ENCODE data around the gene MYOZ3. TPM values are rescaled to one million over a fixed set of nuclear protein-coding genes. Genes with fewer than 3 reads are reported as not detected.

MYOZ3 gene
- polyA plus RNA-seq, 1 donor from 2014 or later: not detected

GRCh38 chr5:150618163-150618562 is 42.9 kb upstream of the MYOZ3 start:
- no peak overlapping the region for H2AFZ ChIP-seq (ENCODE audit: low read depth, low read length)
- H3K36me3 ChIP-seq (ENCODE audit: insufficient read depth, low read length): no peaks in the 10 kb centered on the region
- H3K4me3 ChIP-seq (ENCODE audit: low read length): no peak overlapping the region
- H3K9me2 ChIP-seq (ENCODE audit: insufficient read depth, low read length): no peaks in the 10 kb centered on the region
- H3F3A ChIP-seq (ENCODE audit: insufficient read depth, low read length, poor library complexity, severe bottlenecking): no peaks in the 10 kb centered on the region
- TF ChIP-seq TAF1 (IDR thresholded peaks at IDR 0.05; ENCODE audit: low read depth) (no peak), EZH2 (IDR thresholded peaks at IDR 0.05; ENCODE audit: borderline replicate concordance, insufficient read depth, low read length, poor library complexity, severe bottlenecking) (no peak), RAD21 (conservative IDR thresholded peaks at IDR 0.05) (no peak), SMC3 (conservative IDR thresholded peaks at IDR 0.05; ENCODE audit: poor library complexity) (no peak), CTCF (IDR thresholded peaks at IDR 0.05; ENCODE audit: poor library complexity, severe bottlenecking) (no peak), POLR2AphosphoS5 (IDR thresholded peaks at IDR 0.05) (no peak), EP300 (conservative IDR thresholded peaks at IDR 0.05; ENCODE audit: poor library complexity, severe bottlenecking) (no peak)
- H3K27me3 ChIP-seq (ENCODE audit: insufficient read depth, low read depth, low read length): no peaks in the 10 kb centered on the region
- no peak overlapping the region for H3K9ac ChIP-seq (ENCODE audit: low read length)
- H3K9me3 ChIP-seq (ENCODE audit: low read length): no peaks in the 10 kb centered on the region
- H4K20me1 ChIP-seq (ENCODE audit: insufficient read depth): no peaks in the 10 kb centered on the region
- H3K79me2 ChIP-seq (replicated peaks; ENCODE audit: insufficient read depth, low read length): no peaks in the 10 kb centered on the region
- no peak overlapping the region for H3K4me2 ChIP-seq (ENCODE audit: low read length)
- no peak overlapping the region for H3K27ac ChIP-seq (ENCODE audit: low read length)

- H3K4me3 ChIP-seq (ENCODE audit: low read length): no peak overlapping the region
- H3K36me3 ChIP-seq (ENCODE audit: insufficient read depth, low read length): no peaks in the 10 kb centered on the region
- H3F3A ChIP-seq (ENCODE audit: insufficient read depth, low read length, poor library complexity, severe bottlenecking): no peaks in the 10 kb centered on the region
- H3K9me3 ChIP-seq (ENCODE audit: low read length): no peaks in the 10 kb centered on the region
- H3K27me3 ChIP-seq (ENCODE audit: insufficient read depth, low read depth, low read length): no peaks in the 10 kb centered on the region
- TF ChIP-seq POLR2AphosphoS5 (IDR thresholded peaks at IDR 0.05) (no peak), MXI1 (conservative IDR thresholded peaks at IDR 0.05; ENCODE audit: poor library complexity, severe bottlenecking) (no peak), SMC3 (conservative IDR thresholded peaks at IDR 0.05; ENCODE audit: poor library complexity) (no peak), REST (IDR thresholded peaks at IDR 0.05; ENCODE audit: borderline replicate concordance) (no peak), EP300 (conservative IDR thresholded peaks at IDR 0.05; ENCODE audit: poor library complexity, severe bottlenecking) (no peak), CTCF (IDR thresholded peaks at IDR 0.05; ENCODE audit: poor library complexity, severe bottlenecking) (no peak), RAD21 (conservative IDR thresholded peaks at IDR 0.05) (no peak), TAF1 (IDR thresholded peaks at IDR 0.05; ENCODE audit: low read depth) (no peak), EZH2 (IDR thresholded peaks at IDR 0.05; ENCODE audit: borderline replicate concordance, insufficient read depth, low read length, poor library complexity, severe bottlenecking) (no peak)
- no peak overlapping the region for H3K27ac ChIP-seq (ENCODE audit: low read length)
- no peaks in the 10 kb centered on the region for H3K9me2 ChIP-seq (ENCODE audit: insufficient read depth, low read length)
- H3K79me2 ChIP-seq (replicated peaks; ENCODE audit: insufficient read depth, low read length): no peaks in the 10 kb centered on the region
- no peak overlapping the region for H3K4me2 ChIP-seq (ENCODE audit: low read length)
- no peaks in the 10 kb centered on the region for H4K20me1 ChIP-seq (ENCODE audit: insufficient read depth)
- no peak overlapping the region for H2AFZ ChIP-seq (ENCODE audit: low read depth, low read length)
- H3K9ac ChIP-seq (ENCODE audit: low read length): no peak overlapping the region
These were observed 42.3 kb upstream of the MYOZ3 start for GRCh38 chr5:150618588-150619281.
